Cerebellar cortex (tissue), 1 donor: ENCODE results near the gene HDAC10.

Source experiments
- DNase-seq: peaks from one replicate; pipeline ENCODE4 v3.0.0-alpha.2; 2015; ENCODE audit warnings: low spot score

HDAC10 gene

DNA sequence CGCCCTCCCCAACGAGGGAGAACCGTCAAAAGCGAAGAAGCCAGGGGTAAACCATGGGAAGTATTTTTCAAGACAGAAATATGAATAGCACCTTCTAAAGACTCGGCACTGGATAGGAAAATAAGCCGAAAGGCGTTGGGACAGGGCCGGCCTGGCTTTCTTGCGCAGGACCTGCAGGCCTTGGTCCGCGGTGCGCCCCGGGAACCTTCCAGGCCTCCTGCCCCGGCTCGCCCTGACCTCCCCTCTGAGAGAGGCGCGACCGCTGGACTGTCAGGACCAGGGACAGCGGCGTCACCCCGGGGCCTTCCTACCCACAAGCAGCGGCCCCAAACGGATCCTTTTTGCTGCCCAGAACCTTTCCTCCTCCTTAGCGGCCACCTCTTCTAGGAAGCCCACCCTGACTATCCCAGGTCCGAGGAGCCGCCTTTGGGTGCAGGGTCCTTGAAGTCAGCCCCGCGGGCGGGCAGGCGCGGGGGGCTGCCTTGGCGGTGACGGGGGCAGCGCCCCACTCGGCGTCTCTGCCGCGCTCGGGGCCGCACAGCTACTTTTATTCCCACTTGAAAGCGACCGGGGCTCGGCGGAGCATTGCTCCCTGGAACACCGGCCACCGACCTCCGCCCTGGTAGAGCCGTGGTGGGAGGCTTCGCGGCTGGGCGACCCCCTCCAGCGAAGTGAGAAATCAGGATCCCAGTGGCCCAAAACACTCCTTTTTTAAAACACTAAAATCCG, 19.8 kb upstream of the HDAC10 start:
- no peak for DNase-seq

GRCh38 chr22:50269970-50270665, 19.1 kb upstream of the HDAC10 start, which contains the start of gene MAPK11:
Gene MAPK11, minus strand, starts transcription at chr22:50270380. Its CDS starts 88 bp downstream, at chr22:50270292.
- DNase-seq, result no peak

- DNase-seq, result no peak
Observed at GRCh38 chr22:50269573-50269969, 18.5 kb upstream of the HDAC10 start.

DNA sequence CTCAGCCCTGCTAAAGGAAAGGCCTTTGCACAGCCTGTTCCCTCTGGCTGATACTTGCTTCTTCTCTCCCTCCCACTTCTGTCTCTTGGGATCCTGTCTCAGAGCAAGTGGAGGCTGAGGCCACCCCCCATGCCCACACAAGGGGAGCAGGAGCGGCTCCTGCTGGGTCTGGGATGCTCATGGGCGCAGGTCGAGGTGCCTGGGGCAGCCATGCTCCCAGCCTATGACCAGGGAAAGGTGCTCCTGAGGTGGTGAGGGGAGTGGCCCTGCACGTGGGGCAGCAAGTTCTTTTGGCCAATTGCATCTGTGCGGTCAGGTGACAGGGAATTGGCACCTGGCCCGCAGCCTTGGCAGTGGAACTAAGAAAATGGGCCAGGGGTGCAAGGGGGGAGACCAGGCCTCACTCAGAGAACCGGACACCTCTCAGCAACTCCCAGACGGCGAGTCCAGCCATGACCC, 17.6 kb upstream of the HDAC10 start:
- no peak for DNase-seq

DNA sequence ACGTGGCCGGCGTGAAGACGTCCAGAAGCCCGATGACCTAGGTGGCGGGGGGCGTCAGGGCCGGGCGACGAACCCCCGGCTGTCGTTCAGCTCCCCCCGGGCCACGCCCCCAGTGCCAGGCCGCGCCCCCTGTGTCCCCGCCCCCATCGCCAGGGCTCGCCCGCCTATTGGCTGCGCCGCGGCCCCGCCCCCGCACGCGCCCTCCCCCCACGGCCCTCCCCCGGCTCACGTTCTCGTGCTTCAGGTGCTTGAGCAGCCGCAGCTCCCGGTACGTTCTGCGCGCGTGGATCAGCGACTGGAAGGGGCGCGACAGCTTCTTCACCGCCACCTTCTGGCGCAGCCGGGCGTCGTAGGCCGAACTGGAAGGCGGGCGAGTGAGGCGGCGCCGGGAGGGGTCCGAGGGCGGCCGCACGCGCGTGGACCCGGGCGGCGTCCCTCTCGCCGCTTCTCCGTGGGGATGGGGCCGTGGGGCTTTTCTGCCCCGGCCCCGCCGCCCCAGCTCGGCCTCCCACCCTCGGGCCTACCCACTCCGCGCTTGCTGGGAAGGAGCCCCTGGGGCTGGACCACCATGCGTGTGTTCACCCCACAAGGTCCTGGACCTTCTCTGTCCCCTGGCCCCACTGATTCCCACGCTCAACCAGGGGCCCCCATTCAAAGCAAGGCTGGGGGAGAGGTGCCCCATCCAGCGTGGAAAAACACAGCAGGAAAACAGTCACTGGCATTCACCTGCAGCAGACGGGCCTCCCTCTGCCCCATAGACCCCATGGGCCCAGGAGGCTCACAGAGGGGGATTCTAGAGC, 16.7 kb upstream of the HDAC10 start:
- peak; percentile 66 for DNase-seq

DNA sequence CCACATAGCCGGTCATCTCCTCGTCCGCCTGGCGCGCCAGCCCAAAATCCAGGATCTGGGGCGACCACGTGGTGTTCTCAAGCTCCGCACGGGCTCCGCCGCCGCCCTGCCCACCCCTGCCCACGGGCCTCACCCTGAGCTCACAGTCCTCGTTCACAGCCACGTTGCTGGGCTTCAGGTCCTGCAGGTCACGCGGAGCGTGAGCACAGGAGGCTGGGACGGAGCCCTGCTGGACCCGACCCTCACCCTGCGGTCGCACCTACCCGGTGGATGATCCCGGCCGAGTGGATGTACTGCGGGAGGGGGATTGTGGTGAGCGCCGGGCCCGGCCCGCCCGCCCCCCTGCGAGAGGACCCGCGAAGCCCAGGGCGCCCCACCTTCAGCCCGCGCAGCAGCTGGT, 15.9 kb upstream of the HDAC10 start:
- DNase-seq, result no peak

GRCh38 chr22:50264946-50265669, 14.0 kb upstream of the HDAC10 start:
- DNase-seq, result no peak

DNA sequence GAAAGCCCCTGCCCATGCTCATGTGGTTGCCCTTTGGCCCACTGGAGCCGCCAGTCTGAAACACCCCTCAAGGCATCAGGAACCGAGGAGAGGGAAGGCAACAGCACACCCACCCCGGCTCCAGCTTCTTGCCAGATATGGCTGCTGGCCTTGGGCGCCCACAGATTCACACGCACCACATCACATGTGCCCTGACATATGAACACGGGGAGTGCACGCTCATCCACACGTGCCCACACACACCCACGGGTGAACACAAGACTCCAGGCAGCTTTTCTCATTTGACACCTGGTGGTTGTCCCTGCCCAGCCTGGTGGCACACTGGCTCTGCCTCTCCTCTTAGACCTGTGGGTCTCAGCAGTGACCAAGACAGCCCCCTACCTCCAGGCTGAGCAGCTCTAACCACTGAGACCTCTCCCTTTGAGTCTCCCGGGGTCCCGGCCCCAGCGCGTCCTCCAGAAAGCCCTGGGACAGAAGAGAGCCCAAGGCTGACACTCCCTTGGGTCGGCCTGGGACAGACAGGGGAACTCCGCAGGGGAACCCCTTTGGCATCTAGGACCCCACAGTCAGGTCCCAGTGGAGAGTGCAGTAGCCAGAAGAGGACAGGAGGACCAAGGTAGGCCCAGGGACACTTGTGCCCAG, 13.2 kb upstream of the HDAC10 start:
- no peak for DNase-seq

DNA sequence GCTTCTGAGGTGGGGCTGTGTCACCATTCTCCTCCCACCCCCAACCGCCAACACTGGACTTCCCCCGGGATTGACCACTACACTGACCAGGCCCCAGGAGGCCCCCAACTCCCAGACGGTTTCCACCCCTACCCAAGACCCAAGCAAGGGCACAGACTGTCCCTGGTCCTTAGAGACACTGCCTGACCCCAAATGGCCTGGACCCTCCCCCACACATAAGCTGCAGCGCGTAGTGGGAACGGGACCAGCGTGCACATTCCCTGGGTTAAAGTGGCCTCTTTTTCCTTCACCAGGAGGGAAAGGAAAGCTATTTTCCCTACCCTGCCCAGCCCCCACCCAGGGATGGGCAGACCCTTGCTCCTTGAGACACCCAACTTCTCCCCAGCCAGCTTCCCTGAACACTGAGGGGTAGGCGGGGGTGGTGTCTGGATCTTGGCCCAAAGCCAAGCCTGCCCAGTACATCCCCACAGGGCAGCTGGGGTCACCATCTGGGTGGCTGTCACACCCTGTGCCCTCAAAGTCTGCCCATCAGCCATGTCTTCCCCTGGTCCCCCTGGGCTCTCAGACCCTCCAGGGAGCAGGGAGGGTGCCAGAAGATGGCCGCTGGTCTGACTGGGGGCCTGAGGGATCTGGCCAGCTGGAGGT, 12.0 kb upstream of the HDAC10 start:
- no peak for DNase-seq

DNA sequence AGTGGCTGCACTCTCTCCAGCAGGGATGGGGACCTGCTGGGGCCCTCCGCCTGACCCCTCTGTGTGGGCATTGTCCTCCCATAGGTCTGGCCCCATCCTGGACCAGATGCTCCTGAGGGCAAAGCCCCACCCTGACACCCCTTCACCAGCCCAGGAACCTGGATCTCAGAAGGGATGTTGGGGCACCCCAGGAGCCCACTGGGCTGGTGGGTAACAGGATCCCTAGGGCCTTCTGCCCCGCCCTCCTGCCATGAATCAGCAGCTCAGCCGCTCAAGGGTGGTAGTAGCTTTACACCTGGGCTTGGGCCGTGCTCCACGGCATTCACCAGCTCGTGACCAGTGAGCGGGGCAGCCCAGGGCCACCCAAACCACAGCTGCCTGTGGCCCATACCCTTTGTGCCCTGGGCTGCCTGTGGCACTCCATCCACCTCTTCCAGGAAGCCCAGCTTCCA, 11.4 kb upstream of the HDAC10 start:
- no peak for DNase-seq

- no peak for DNase-seq
Observed at GRCh38 chr22:50261615-50262459, 10.8 kb upstream of the HDAC10 start, which contains the start of gene MAPK12. Gene MAPK12, minus strand, starts transcription at chr22:50261683. Its CDS starts 174 bp downstream, at chr22:50261509.

GRCh38 chr22:50260801-50261614, 9.9 kb upstream of the HDAC10 start:
- peak; percentile 66 for DNase-seq

DNA sequence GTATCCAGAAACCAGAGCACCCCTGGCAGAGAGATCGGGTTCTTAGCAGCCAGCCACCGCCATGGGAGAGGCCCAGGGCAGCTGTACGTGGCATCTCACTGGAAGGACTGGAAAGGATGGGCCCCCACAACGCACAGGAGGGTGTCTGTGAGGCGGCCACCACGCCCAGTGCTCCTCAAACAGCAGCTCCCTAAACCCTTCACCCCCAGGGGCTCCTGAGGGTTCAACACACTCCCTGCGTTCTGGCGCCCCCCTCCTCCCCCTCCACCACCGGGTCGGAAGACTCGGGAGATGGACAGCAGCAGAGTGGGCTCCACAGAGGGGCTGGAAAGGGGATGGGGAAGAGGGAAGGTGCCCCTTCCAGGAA, 9.4 kb upstream of the HDAC10 start:
- no peak for DNase-seq

DNA sequence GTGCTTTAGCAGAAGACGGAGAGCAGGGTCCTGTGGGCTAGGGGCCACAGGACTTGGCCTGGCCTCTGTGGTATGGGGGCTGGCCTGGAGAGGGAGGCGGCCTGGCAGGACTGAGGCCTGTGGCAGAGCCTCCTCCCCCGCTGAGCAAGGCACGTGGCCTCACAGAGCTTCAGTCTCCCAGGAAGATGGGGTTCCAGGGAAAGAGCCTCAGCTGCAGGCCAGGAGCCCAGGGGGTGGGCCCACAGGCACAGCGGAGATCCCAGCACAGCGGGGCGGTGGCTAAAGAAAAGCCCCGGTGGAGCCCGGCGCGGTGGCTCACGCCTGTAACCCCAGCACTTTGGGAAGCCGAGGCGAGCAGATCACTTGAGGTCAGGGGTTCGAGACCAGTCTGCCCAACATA, 8.2 kb upstream of the HDAC10 start:
- DNase-seq, result no peak

GRCh38 chr22:50258361-50259292, 7.6 kb upstream of the HDAC10 start:
- peak; percentile 57 for DNase-seq

DNA sequence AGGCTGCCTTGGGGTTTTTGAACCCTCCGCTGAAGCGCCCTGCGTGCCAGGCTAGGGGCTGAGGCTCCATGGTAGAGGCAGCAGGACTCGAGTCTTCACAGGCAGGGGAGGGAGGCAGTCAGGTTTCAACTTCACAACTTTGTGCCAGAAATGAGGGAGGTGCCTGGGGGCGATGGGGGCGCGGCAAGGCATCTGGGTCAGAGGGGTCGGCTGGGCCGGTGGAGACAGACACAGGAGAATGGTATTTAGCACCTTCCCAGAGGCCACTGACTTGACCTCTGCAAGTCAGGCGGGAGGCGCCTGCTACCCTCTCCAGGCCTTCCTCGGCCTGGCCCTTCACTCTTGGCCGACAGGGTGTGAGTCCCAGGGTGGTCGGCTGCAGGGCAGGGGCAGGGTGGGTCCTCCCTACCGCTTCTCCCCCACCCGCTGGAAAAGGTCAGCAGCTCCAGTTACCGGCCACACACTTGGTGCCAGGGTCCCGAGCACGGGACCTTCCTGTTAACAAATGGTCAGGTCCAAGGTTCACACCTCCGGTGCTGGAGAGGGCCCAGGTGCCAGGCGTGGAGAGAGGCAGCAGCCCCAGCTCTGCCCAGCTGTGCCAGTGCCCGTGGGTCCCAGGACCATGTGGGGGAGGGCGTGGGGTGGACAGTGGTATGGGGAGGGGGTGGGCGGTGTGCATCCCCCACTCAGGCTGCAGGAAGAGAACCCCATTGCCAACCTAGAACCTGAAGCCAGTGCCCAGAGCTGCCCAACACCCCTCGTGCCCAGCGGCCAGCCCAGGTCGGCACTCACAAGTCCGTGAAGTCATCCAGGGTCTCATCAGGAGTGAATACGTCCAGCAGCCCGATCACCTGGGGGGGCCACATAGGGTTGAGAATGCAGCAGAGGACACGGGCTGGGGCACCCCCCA, 6.6 kb upstream of the HDAC10 start:
- DNase-seq, result no peak

GRCh38 chr22:50257041-50257440, 6.0 kb upstream of the HDAC10 start:
- DNase-seq, result no peak
